GM19468 (cell line): ENCODE results near the gene AMIGO2.

Experiments used
- ATAC-seq: cut with Tn5 transposase; IDR thresholded peaks from one replicate; pipeline ENCODE4 v1.9.1; 2021; ENCODE audit warnings: mild to moderate bottlenecking, moderate library complexity, moderate number of reproducible peaks; ENCODE audit not compliant: unreplicated experiment; ENCODE audit errors: extremely low read depth

Gene AMIGO2

GRCh38 chr12:47039079-47039478 lies 40.7 kb downstream of the AMIGO2 start:
- ATAC-seq: no peak

- no peak for ATAC-seq
Measured at GRCh38 chr12:47038270-47038748, 41.5 kb downstream of the AMIGO2 start.

GRCh38 chr12:47035484-47035883 lies 44.3 kb downstream of the AMIGO2 start:
- ATAC-seq: no peak

GRCh38 chr12:47034661-47035060 lies 45.1 kb downstream of the AMIGO2 start:
- no peak for ATAC-seq

GRCh38 chr12:47033789-47034555 lies 45.8 kb downstream of the AMIGO2 start:
- ATAC-seq: no peak

GRCh38 chr12:47033081-47033480 lies 46.7 kb downstream of the AMIGO2 start:
- no peak for ATAC-seq

GRCh38 chr12:47032644-47033043 lies 47.1 kb downstream of the AMIGO2 start:
- no peak for ATAC-seq

GRCh38 chr12:47029903-47030302 lies 49.9 kb downstream of the AMIGO2 start:
- no peak for ATAC-seq

- ATAC-seq: no peak
Measured at GRCh38 chr12:47028981-47029708, 50.6 kb downstream of the AMIGO2 start.

GRCh38 chr12:47028186-47028585 lies 51.6 kb downstream of the AMIGO2 start:
- no peak for ATAC-seq
